H1 (cell line): Measurements from ENCODE around the gene AKTIP. TPM values are rescaled to one million over a fixed set of nuclear protein-coding genes. Genes with fewer than 3 reads are reported as not detected.

Experiments
- CTCF ChIA-PET: fragments of 300-600 bp; sonication (Branson Sonifier 250); formaldehyde crosslinking; loops from one replicate; lab custom pipeline; 2021; ENCODE audit not compliant: partially characterized antibody; lab: Charles Lee
- POLR2A ChIA-PET: fragments of 300-600 bp; sonication (Branson Sonifier 250); formaldehyde crosslinking; loops from one replicate; lab custom pipeline; 2021; ENCODE audit warnings: inconsistent platforms; ENCODE audit not compliant: partially characterized antibody; lab: Charles Lee
- DNase-seq, 2 experiments: peaks; one replicate each; pipeline versions ENCODE4 v3.0.0 to v3.0.0-alpha.2; 2010 to 2022; ENCODE audit warnings: low spot score in 2 of 2, low read depth in 1 of 2, mixed read lengths in 1 of 2
- FAIRE-seq: peaks from 2 replicates; lab custom pipeline; 2011; peaks lifted over from hg19 to GRCh38; lab: Jason Lieb, UNC
- H2AFZ ChIP-seq: 2 replicates; pipeline ENCODE4 v1.8.1; 2012; ENCODE audit warnings: low read length, inconsistent platforms
- H2AK5ac ChIP-seq: 2 replicates; pipeline ENCODE4 v1.6.1; 2013; ENCODE audit warnings: low read depth, low read length
- H2BK120ac ChIP-seq: replicated peaks from 2 replicates; pipeline ENCODE3; 2013; ENCODE audit warnings: low read depth, low read length, inconsistent platforms
- H2BK12ac ChIP-seq: 2 replicates; pipeline ENCODE4 v1.6.1; 2013; ENCODE audit warnings: low read depth, low read length
- H2BK15ac ChIP-seq: 2 replicates; pipeline ENCODE4 v1.6.1; 2013; ENCODE audit warnings: low read length
- H2BK20ac ChIP-seq: 2 replicates; pipeline ENCODE4 v1.6.1; 2013; ENCODE audit warnings: low read length
- H2BK5ac ChIP-seq: 2 replicates; pipeline ENCODE4 v1.6.1; 2013; ENCODE audit warnings: low read depth, low read length
- H3K14ac ChIP-seq: 2 replicates; pipeline ENCODE4 v1.6.1; 2013; ENCODE audit warnings: inconsistent platforms; ENCODE audit not compliant: insufficient read length
- H3K18ac ChIP-seq: 2 replicates; pipeline ENCODE4 v1.6.1; 2013; ENCODE audit warnings: low read length; ENCODE audit errors: extremely low read depth
- H3K23ac ChIP-seq: 2 replicates; pipeline ENCODE4 v1.6.1; 2013; ENCODE audit warnings: inconsistent platforms; ENCODE audit not compliant: insufficient read length
- H3K23me2 ChIP-seq: 2 replicates; pipeline ENCODE4 v1.6.1; 2013; ENCODE audit warnings: low read depth, low read length
- H3K27ac ChIP-seq: 2 replicates; pipeline ENCODE4 v1.6.1; 2011; ENCODE audit warnings: low read depth, low read length, inconsistent platforms
- H3K27me3 ChIP-seq, 4 experiments: replicated peaks in 1 of 4; 1 replicate in 1 of 4; 2 replicates in 3 of 4; pipeline versions ENCODE4 v1.6.1 to v1.8.1; 2011 to 2013; ENCODE audit warnings: low read length in 3 of 4, mild to moderate bottlenecking in 3 of 4, inconsistent platforms in 2 of 4, mixed read lengths in 2 of 4, moderate library complexity in 1 of 4; ENCODE audit not compliant: control insufficient read depth in 3 of 4, insufficient read depth in 3 of 4; ENCODE audit errors: extremely low read depth in 1 of 4
- H3K36me3 ChIP-seq, 4 experiments: 2 replicates each; pipeline versions ENCODE4 v1.6.1 to v1.8.1; 2011 to 2013; ENCODE audit warnings: mild to moderate bottlenecking in 4 of 4, low read length in 3 of 4, moderate library complexity in 2 of 4, control low read depth in 1 of 4, inconsistent platforms in 1 of 4; ENCODE audit not compliant: insufficient read depth in 4 of 4, control insufficient read depth in 2 of 4
- H3K4ac ChIP-seq: replicated peaks from 2 replicates; pipeline ENCODE3; 2013; ENCODE audit warnings: low read length, low read depth, mixed read lengths, inconsistent platforms; ENCODE audit not compliant: insufficient read length
- H3K4me1 ChIP-seq, 4 experiments: replicated peaks in 1 of 4; 1 replicate in 1 of 4; 2 replicates in 3 of 4; pipeline versions ENCODE4 v1.6.1 to v1.8.1; 2011 to 2013; ENCODE audit warnings: low read length in 3 of 4, inconsistent platforms in 2 of 4, mixed read lengths in 1 of 4; ENCODE audit not compliant: insufficient read depth in 4 of 4, control insufficient read depth in 3 of 4
- H3K4me2 ChIP-seq, 2 experiments: 2 replicates each; pipeline versions ENCODE4 v1.6.1 to v1.8.1; 2011 to 2013; ENCODE audit warnings: low read depth in 2 of 2, low read length in 2 of 2, control low read depth in 1 of 2, inconsistent platforms in 1 of 2, mild to moderate bottlenecking in 1 of 2; ENCODE audit not compliant: insufficient read depth in 1 of 2
- H3K4me3 ChIP-seq, 4 experiments: fragments of 200-600, 300-600 bp in 1 of 4; sonication (generic), shearing (Covaris generic), sonication (Bioruptor Twin) in 1 of 4; 2 replicates each; pipeline versions ENCODE4 v1.5.1 to v1.8.1; 2011 to 2016; ENCODE audit warnings: low read length in 4 of 4, low read depth in 3 of 4, control low read depth in 2 of 4, inconsistent platforms in 2 of 4, mild to moderate bottlenecking in 2 of 4, mixed read lengths in 1 of 4, moderate library complexity in 1 of 4; ENCODE audit not compliant: insufficient read depth in 2 of 4; ENCODE audit errors: extremely low read depth in 1 of 4
- H3K56ac ChIP-seq: replicated peaks from 2 replicates; pipeline ENCODE3; 2013; ENCODE audit warnings: low read depth, mild to moderate bottlenecking, mixed read lengths, low read length, inconsistent platforms; ENCODE audit not compliant: insufficient read length
- H3K79me1 ChIP-seq: 2 replicates; pipeline ENCODE4 v1.6.1; 2013; ENCODE audit warnings: low read depth, low read length, control low read depth
- H3K79me2 ChIP-seq, 2 experiments: 2 replicates each; pipeline versions ENCODE4 v1.6.1 to v1.8.1; 2012 to 2013; ENCODE audit warnings: low read length in 2 of 2, mild to moderate bottlenecking in 2 of 2, inconsistent platforms in 1 of 2; ENCODE audit not compliant: insufficient read depth in 2 of 2, control insufficient read depth in 1 of 2
- H3K9ac ChIP-seq, 4 experiments: replicated peaks in 1 of 4; 1 replicate in 1 of 4; 2 replicates in 3 of 4; pipeline versions ENCODE4 v1.6.1 to v1.8.1; 2011 to 2013; ENCODE audit warnings: low read depth in 3 of 4, low read length in 3 of 4, control low read depth in 2 of 4, mild to moderate bottlenecking in 2 of 4, moderate library complexity in 2 of 4, inconsistent platforms in 1 of 4; ENCODE audit errors: extremely low read depth in 1 of 4
- H3K9me3 ChIP-seq, 2 experiments: 2 replicates each; pipeline versions ENCODE4 v1.6.1 to v1.8.1; 2012 to 2013; ENCODE audit warnings: mild to moderate bottlenecking in 2 of 2, moderate library complexity in 2 of 2, control low read depth in 1 of 2, inconsistent platforms in 1 of 2, low read depth in 1 of 2, low read length in 1 of 2, mixed read lengths in 1 of 2; ENCODE audit not compliant: insufficient read depth in 2 of 2
- H4K20me1 ChIP-seq, 2 experiments: replicated peaks in 1 of 2; 2 replicates each; pipeline versions ENCODE3 to v1.8.1; 2011 to 2013; ENCODE audit warnings: inconsistent platforms in 2 of 2, low read length in 2 of 2, mild to moderate bottlenecking in 1 of 2; ENCODE audit not compliant: insufficient read depth in 2 of 2, control insufficient read depth in 1 of 2
- H4K5ac ChIP-seq: 2 replicates; pipeline ENCODE4 v1.6.1; 2013; ENCODE audit warnings: low read length, low read depth, mixed read lengths, inconsistent platforms; ENCODE audit not compliant: insufficient read length
- H4K8ac ChIP-seq: 2 replicates; pipeline ENCODE4 v1.8.0; 2013; ENCODE audit warnings: mild to moderate bottlenecking, moderate library complexity, low read length, inconsistent platforms; ENCODE audit not compliant: insufficient read depth; ENCODE audit errors: extremely low read depth
- H4K91ac ChIP-seq: replicated peaks from 2 replicates; pipeline ENCODE3; 2013; ENCODE audit warnings: low read length, mixed read lengths, inconsistent platforms; ENCODE audit not compliant: insufficient read length
- CTCF ChIP-seq, 3 experiments: IDR thresholded peaks; 1 replicate in 2 of 3; 2 replicates in 1 of 3; pipeline versions ENCODE4 v1.5.1 to v1.6.1; 2011; ENCODE audit warnings: low read length in 3 of 3, mild to moderate bottlenecking in 3 of 3, inconsistent platforms in 2 of 3, low read depth in 1 of 3, moderate library complexity in 1 of 3; ENCODE audit not compliant: insufficient read depth in 1 of 3; ENCODE audit errors: control extremely low read depth in 1 of 3
- RAD21 ChIP-seq, 2 experiments: IDR thresholded peaks in 1 of 2; conservative IDR thresholded peaks in 1 of 2; 2 replicates each; pipeline ENCODE4 v1.6.1; 2011; ENCODE audit warnings: low read depth in 2 of 2, low read length in 2 of 2, improper control_type of control experiment in 1 of 2, inconsistent platforms in 1 of 2, mild to moderate bottlenecking in 1 of 2, moderate library complexity in 1 of 2
- TCF12 ChIP-seq: IDR thresholded peaks from 2 replicates; pipeline ENCODE4 v1.6.1; 2011; ENCODE audit warnings: low read depth, mild to moderate bottlenecking, low read length
- WGBS, 2 experiments: shearing (Covaris generic) in 1 of 2; methylation state at CpG; one replicate each; pipeline versions ENCODE4 v1.1.6 to v1.1.7; 2013 to 2015; ENCODE audit warnings: low lambda C conversion rate in 2 of 2, mixed read lengths in 2 of 2, inconsistent platforms in 1 of 2, low coverage in 1 of 2, missing lambda C conversion rate in 1 of 2; ENCODE audit not compliant: insufficient replicate concordance in 2 of 2, insufficient coverage in 1 of 2, insufficient read length in 1 of 2; ENCODE audit errors: extremely low coverage in 1 of 2, missing lambda C conversion rate in 1 of 2; 5-methylcytosine and 5-hydroxymethylcytosine counted together
- polyA plus RNA-seq, 7 experiments: library from polyadenylated mRNA; depleted of rRNA in 3 of 7; stranded (reverse) in 5 of 7; unstranded in 2 of 7; fragments of >200 nt in 5 of 7; fragments of 200-250 nt in 2 of 7; gene quantifications; 1 replicate in 5 of 7; 2 replicates in 1 of 7; 4 replicates in 1 of 7; pipeline versions ENCODE4 v1.2.1 to v1.2.3, GENCODE V29; 2011 to 2013; ENCODE audit warnings: missing spikeins in 2 of 7, mixed read lengths in 2 of 7
- total RNA-seq: library from RNA; stranded (reverse); fragmentation: NEBNext Ultra II Directional; extraction: Animal tissue kit (Norgen Biotek cat#: 25700); gene quantifications from 2 replicates; pipeline ENCODE4 v1.2.1, GENCODE V29; 2021

AKTIP gene
- total and polyA plus RNA-seq, 2 of the 8 experiments (the other 6 are each of a cell fraction or from before 2014, with no cell fraction given) = 15.0 to 15.6 TPM

- Histone ChIP-seq H2BK120ac (no peak overlapping the region), H3K18ac (no peak overlapping the region), H3K56ac (no peak overlapping the region), H2BK20ac (no peak overlapping the region), H3K4ac (no peak overlapping the region), H3K9ac (no peak overlapping the region), H3K4me2 (no peak overlapping the region), H2BK5ac (no peak overlapping the region), H2BK15ac (no peak overlapping the region), H4K5ac (no peak overlapping the region), H3K4me1 (no peaks in the 10 kb centered on the region), H3K79me1 (no peaks in the 10 kb centered on the region), H3K27me3 (no peaks in the 10 kb centered on the region), H3K14ac (no peak overlapping the region), H3K27ac (no peak overlapping the region), H4K20me1 (peaks cover 2 to 4% of the 10 kb centered on the region in 2 experiments), H3K79me2 (peaks cover 0 to 3% of the 10 kb centered on the region in 2 experiments; a peak in 1 of 4 replicates), H2BK12ac (no peak overlapping the region), H2AK5ac (no peak overlapping the region), H3K23me2 (no peaks in the 10 kb centered on the region), H3K4me3 (no peak overlapping the region), H3K23ac (no peak overlapping the region), H2AFZ (no peak overlapping the region), H3K36me3 (peaks cover 6 to 70% (median 32%) of the 10 kb centered on the region in 4 experiments; a peak in 7 of 8 replicates), H4K8ac (no peak overlapping the region), H3K9me3 (no peaks in the 10 kb centered on the region), H4K91ac (no peak overlapping the region)
- WGBS, 2 experiments = 90% methylated on average over 4 of the region's 4 CpGs; no CpG with 5 or more reads in 1 of the 2 experiments
- DNase-seq (no peak), FAIRE-seq (no peak)
- ChIA-PET CTCF (interaction anchor here (0.9 to 1.9 kb wide), 6 partner anchors 8 to 287 kb away, joined by 3 to 10 read pairs (median 3); partner anchors contain the start of gene AKTIP), POLR2A (no interaction called here)
- TF ChIP-seq RAD21 (IDR thresholded peaks at IDR 0.05 in 1 of 2, conservative IDR thresholded peaks at IDR 0.05 in 1 of 2; ENCODE audit: low read depth in 2 of 2, low read length in 2 of 2) (peak; percentile 5 to 30; a peak in 2 of 4 replicates), CTCF (IDR thresholded peaks at IDR 0.05; ENCODE audit: control extremely low read depth in 1 of 3, insufficient read depth in 1 of 3, low read depth in 1 of 3, low read length in 3 of 3) (peak; percentile 42 to 56 (median 53)), TCF12 (no peak)
Measured at GRCh38 chr16:53495325-53495724, 7.7 kb downstream of the AKTIP start.
